Sigmoid colon (tissue), 7 donors: Measurements from ENCODE around the gene AQP6. TPM values are rescaled to one million over a fixed set of nuclear protein-coding genes. Genes with fewer than 3 reads are reported as not detected.

Experiments used
- DNase-seq: peaks from one replicate; pipeline ENCODE4 v3.0.0-alpha.2; 2019
- H3K27ac ChIP-seq, 4 donors: fragments of 200-600 bp; sonication (generic); one replicate each; pipeline ENCODE4 v1.5.1; 2016 to 2019; ENCODE audit warnings: mild to moderate bottlenecking in 1 of 4
- H3K27me3 ChIP-seq, 3 donors: fragments of 200-600 bp; sonication (generic); one replicate each; pipeline ENCODE4 v1.5.1; 2019; ENCODE audit warnings: mild to moderate bottlenecking in 1 of 3
- H3K36me3 ChIP-seq, 4 donors: fragments of 200-600 bp; sonication (generic); one replicate each; pipeline ENCODE4 v1.5.1; 2016 to 2019
- H3K4me1 ChIP-seq, 4 donors: fragments of 200-600 bp; sonication (generic); one replicate each; pipeline ENCODE4 v1.5.1; 2017 to 2019
- H3K4me3 ChIP-seq, 4 donors: fragments of 200-600 bp; sonication (generic); one replicate each; pipeline ENCODE4 v1.5.1; 2017 to 2019; ENCODE audit warnings: mild to moderate bottlenecking in 2 of 4, moderate library complexity in 1 of 4
- H3K9me3 ChIP-seq, 4 donors: fragments of 200-600 bp in 3 of 4; sonication (generic) in 3 of 4; one replicate each; pipeline versions ENCODE4 v1.5.1 to v1.6.1; 2013 to 2019
- EP300 ChIP-seq, 4 donors: sonication (generic); formaldehyde crosslinking; IDR thresholded peaks; one replicate each; pipeline ENCODE4 v1.6.1; 2017; ENCODE audit warnings: antibody characterized with exemption in 4 of 4
- POLR2A ChIP-seq, 2 donors: fragments of 450-650 bp; IDR thresholded peaks; one replicate each; pipeline ENCODE4 v1.6.1; 2016; ENCODE audit warnings: antibody characterized with exemption in 2 of 2, mild to moderate bottlenecking in 2 of 2, moderate library complexity in 2 of 2
- POLR2AphosphoS5 ChIP-seq, 4 donors: sonication (generic); formaldehyde crosslinking; IDR thresholded peaks; one replicate each; pipeline ENCODE4 v1.6.1; 2017; ENCODE audit warnings: antibody characterized with exemption in 4 of 4
- WGBS, 2 donors: extraction: QIAGEN DNeasy Blood & Tissue Kit; methylation state at CpG; one replicate each; pipeline ENCODE4 v1.1.7; 2013; 5-methylcytosine and 5-hydroxymethylcytosine counted together
- intact Hi-C: fragments of 100-400 bp; cut with DNase I; formaldehyde crosslinking; loops from one replicate; pipeline ENCODE4 v1.15.1; 2023
- polyA plus RNA-seq, 3 donors: library from polyadenylated mRNA; stranded (reverse); fragments of 200-250 nt; gene quantifications; one replicate each; pipeline ENCODE4 v1.2.3, GENCODE V29; 2013
- total RNA-seq, 4 donors: library from RNA; depleted of rRNA; stranded (reverse); fragments of >200 nt; gene quantifications; one replicate each; pipeline ENCODE4 v1.1.0, GENCODE V29; 2016
- TF ChIP-seq, protein P1 (sequence below), 4 experiments: fragments of 450-650 bp in 3 of 4; fragments of 200-600 bp in 1 of 4; IDR thresholded peaks; one replicate each; pipeline ENCODE4 v1.5.1; 2016 to 2019; ENCODE audit warnings: antibody characterized with exemption in 4 of 4, mild to moderate bottlenecking in 3 of 4, moderate library complexity in 2 of 4
- donor health status: healthy with polysubstance abuse.
- donor health status: Bipolar disorder and iron deficiency.
- donor health status: healthy.

The AQP6 gene
- total and polyA plus RNA-seq, 7 donors: 0.12 to 0.83 (median 0.49) TPM; not detected in 2

DNA sequence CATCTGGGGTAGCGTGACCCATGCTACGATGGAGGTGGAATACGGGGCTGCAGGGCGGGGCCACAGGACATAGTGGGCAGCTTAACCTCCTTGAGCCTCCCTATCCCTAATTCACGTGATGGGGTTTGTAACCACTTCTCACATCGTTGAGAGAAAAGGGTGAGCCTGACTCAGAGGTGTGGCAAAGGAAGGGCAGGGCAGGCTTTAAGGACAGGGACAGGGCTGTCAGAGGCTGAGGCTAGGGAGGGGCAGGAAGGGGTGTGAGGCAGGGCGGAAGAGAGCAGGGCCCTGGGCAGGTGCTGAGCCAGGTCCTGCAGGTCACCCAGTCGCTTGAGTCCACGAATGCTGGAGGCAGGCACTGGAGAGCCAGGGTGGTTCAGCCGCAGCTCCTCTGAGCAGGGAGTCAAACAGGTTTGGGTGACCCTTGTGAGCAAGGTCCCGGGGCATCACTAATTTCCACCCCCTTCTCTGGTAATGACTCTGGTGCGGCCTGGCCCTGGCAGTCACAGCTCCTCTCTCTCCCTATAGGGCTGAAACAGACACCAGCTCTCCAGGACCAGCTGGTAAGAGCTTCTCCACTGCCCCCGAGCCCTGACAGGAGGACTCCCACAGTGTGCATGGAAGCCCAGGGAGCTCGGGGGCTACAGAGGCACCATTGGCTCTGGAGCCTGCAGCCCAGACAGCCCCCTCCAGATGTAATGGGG is 29.7 kb upstream of the AQP6 start:
- H3K27ac ChIP-seq: no peak overlapping the region
- DNase-seq: no peak
- no peaks in the 10 kb centered on the region for H3K27me3 ChIP-seq
- no peaks in the 10 kb centered on the region for H3K36me3 ChIP-seq
- intact Hi-C loops: no loop called here
- TF ChIP-seq EP300 (IDR thresholded peaks at IDR 0.05) (no peak), POLR2A (IDR thresholded peaks at IDR 0.05) (no peak), POLR2AphosphoS5 (IDR thresholded peaks at IDR 0.05) (no peak)
- TF ChIP-seq, protein P1, sequence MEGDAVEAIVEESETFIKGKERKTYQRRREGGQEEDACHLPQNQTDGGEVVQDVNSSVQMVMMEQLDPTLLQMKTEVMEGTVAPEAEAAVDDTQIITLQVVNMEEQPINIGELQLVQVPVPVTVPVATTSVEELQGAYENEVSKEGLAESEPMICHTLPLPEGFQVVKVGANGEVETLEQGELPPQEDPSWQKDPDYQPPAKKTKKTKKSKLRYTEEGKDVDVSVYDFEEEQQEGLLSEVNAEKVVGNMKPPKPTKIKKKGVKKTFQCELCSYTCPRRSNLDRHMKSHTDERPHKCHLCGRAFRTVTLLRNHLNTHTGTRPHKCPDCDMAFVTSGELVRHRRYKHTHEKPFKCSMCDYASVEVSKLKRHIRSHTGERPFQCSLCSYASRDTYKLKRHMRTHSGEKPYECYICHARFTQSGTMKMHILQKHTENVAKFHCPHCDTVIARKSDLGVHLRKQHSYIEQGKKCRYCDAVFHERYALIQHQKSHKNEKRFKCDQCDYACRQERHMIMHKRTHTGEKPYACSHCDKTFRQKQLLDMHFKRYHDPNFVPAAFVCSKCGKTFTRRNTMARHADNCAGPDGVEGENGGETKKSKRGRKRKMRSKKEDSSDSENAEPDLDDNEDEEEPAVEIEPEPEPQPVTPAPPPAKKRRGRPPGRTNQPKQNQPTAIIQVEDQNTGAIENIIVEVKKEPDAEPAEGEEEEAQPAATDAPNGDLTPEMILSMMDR (IDR thresholded peaks at IDR 0.05): no peak
- peaks cover 0 to 9% (median 8%) of the 10 kb centered on the region in 4 donors for H3K4me1 ChIP-seq
- no peak overlapping the region for H3K4me3 ChIP-seq
- H3K9me3 ChIP-seq: no peaks in the 10 kb centered on the region
- WGBS, 2 donors: 50 to 71% methylated on average over 14 of the region's 14 CpGs

DNA sequence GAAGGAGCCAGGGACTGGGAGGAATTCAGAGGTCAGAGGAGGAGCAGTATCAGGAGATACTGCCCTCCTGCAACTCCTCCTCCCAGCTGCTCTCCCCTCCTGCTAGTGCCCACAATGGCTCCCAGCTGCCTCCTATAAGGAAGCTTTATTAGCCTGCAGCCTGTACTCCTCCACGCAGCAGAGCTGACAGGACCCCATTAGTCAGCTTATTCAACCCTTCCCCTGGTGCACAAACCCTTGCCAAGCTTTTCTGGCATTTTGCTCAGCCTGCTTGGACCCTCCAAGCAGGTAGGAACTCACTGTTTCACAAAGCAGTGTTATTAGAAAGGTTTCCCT is 29.2 kb upstream of the AQP6 start:
- Histone ChIP-seq H3K36me3 (no peaks in the 10 kb centered on the region), H3K4me3 (no peak overlapping the region), H3K9me3 (no peaks in the 10 kb centered on the region), H3K27me3 (no peaks in the 10 kb centered on the region), H3K4me1 (peaks cover 0 to 9% (median 8%) of the 10 kb centered on the region in 4 donors), H3K27ac (no peak overlapping the region)
- TF ChIP-seq EP300 (IDR thresholded peaks at IDR 0.05): no peak
- TF ChIP-seq POLR2A (IDR thresholded peaks at IDR 0.05): no peak
- TF ChIP-seq, protein P1 (IDR thresholded peaks at IDR 0.05): no peak
- no peak for TF ChIP-seq POLR2AphosphoS5 (IDR thresholded peaks at IDR 0.05)
- WGBS, 2 donors: 87 to 90% methylated on average over 1 of the region's 1 CpG
- no peak for DNase-seq
- intact Hi-C loops: no loop called here

DNA sequence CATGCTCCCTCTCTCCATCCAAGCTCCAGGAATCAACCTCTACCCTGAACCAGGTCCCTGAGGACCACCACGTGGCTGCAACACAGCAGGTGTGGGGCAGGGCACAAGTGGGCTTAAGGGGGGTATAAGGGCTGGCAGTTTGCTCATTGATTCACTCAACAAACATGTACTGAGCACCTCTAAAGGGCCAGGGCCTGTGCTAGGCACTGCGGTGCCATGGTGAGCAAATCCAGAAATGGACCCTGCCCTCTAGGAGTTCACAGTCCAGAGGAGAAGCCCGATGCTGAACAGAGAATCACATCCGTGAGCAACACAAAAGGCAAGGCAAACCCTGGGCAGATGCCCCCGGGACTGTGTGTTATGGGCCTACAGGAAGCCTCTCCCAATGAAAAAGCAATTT is 28.7 kb upstream of the AQP6 start:
- H3K4me1 ChIP-seq: peaks cover 0 to 9% (median 8%) of the 10 kb centered on the region in 4 donors
- no peak overlapping the region for H3K4me3 ChIP-seq
- no peak overlapping the region for H3K27ac ChIP-seq
- TF ChIP-seq POLR2A (IDR thresholded peaks at IDR 0.05) (no peak), EP300 (IDR thresholded peaks at IDR 0.05) (no peak), POLR2AphosphoS5 (IDR thresholded peaks at IDR 0.05) (no peak)
- TF ChIP-seq, protein P1 (IDR thresholded peaks at IDR 0.05): no peak
- intact Hi-C loops: no loop called here
- no peak for DNase-seq
- H3K36me3 ChIP-seq: no peaks in the 10 kb centered on the region
- WGBS, 2 donors: 87 to 92% methylated on average over 5 of the region's 5 CpGs
- no peaks in the 10 kb centered on the region for H3K27me3 ChIP-seq
- H3K9me3 ChIP-seq: no peaks in the 10 kb centered on the region

DNA sequence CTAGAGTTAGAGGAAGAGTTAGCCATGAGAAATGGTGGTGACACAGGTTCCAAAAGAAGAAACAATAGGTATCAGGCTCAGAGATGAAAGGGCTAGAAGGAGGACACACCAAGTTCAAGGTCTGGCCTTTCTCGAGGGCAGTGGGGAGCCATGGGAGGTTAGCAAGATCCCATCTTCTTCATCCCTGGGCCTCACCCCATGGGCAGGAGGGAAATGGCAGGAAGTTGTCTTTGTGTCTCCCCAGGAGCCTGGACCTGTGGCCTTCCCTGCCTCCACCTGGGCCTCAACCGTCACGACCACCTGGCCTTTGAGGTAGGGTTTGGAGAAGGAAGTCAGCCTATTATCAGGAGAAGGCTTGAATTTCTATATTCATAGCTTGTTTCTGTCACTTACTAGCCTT is 28.0 kb upstream of the AQP6 start:
- H3K9me3 ChIP-seq: no peaks in the 10 kb centered on the region
- no peaks in the 10 kb centered on the region for H3K27me3 ChIP-seq
- peaks cover 0 to 9% (median 8%) of the 10 kb centered on the region in 4 donors for H3K4me1 ChIP-seq
- no peaks in the 10 kb centered on the region for H3K36me3 ChIP-seq
- WGBS, 2 donors: 92 to 94% methylated on average over 3 of the region's 3 CpGs
- H3K4me3 ChIP-seq: no peak overlapping the region
- TF ChIP-seq POLR2A (IDR thresholded peaks at IDR 0.05) (no peak), POLR2AphosphoS5 (IDR thresholded peaks at IDR 0.05) (no peak), EP300 (IDR thresholded peaks at IDR 0.05) (no peak)
- TF ChIP-seq, protein P1 (IDR thresholded peaks at IDR 0.05): no peak
- no peak for DNase-seq
- H3K27ac ChIP-seq: no peak overlapping the region
- intact Hi-C loops: loop anchor here (5.0 kb wide), 1 partner anchor 77 kb away; no protein-coding TSS in a partner anchor
